Stimulated activated naive CD8-positive, alpha-beta T cell treated with anti-CD3 and anti-CD28 coated beads, Interleukin-15, Interleukin-2, amounts not matched to agents 100 ng/mL and 50 ng/mL, for 24 hours (primary cell): ENCODE data around the gene GRAMD4.

ENCODE experiments used
- H3K27ac Mint-ChIP-seq: one replicate; pipeline ENCODE4 v1.8.0; 2021; ENCODE audit warnings: mild to moderate bottlenecking, mixed read lengths
- H3K27me3 Mint-ChIP-seq: one replicate; pipeline ENCODE4 v1.8.0; 2021; ENCODE audit warnings: mixed read lengths
- H3K36me3 Mint-ChIP-seq: one replicate; pipeline ENCODE4 v1.8.0; 2021; ENCODE audit warnings: low read depth, mixed read lengths
- H3K4me1 Mint-ChIP-seq: one replicate; pipeline ENCODE4 v1.8.0; 2021; ENCODE audit warnings: low read depth, mixed read lengths
- H3K4me3 Mint-ChIP-seq: one replicate; pipeline ENCODE4 v1.8.0; 2021; ENCODE audit warnings: mild to moderate bottlenecking, mixed read lengths
- H3K9me3 Mint-ChIP-seq: one replicate; pipeline ENCODE4 v1.8.0; 2021; ENCODE audit warnings: mixed read lengths

Gene GRAMD4

GRCh38 chr22:46579751-46580449 is 40.3 kb upstream of the GRAMD4 start:
- no peaks in the 10 kb centered on the region for H3K9me3 Mint-ChIP-seq
- H3K4me1 Mint-ChIP-seq = peaks cover 58% of the 10 kb centered on the region
- no peak overlapping the region for H3K4me3 Mint-ChIP-seq
- no peaks in the 10 kb centered on the region for H3K27me3 Mint-ChIP-seq
- no peaks in the 10 kb centered on the region for H3K36me3 Mint-ChIP-seq
- no peak overlapping the region for H3K27ac Mint-ChIP-seq

GRCh38 chr22:46580940-46581537 is 39.1 kb upstream of the GRAMD4 start:
- Mint-ChIP-seq H3K9me3 (no peaks in the 10 kb centered on the region), H3K27me3 (no peaks in the 10 kb centered on the region), H3K36me3 (no peaks in the 10 kb centered on the region), H3K4me1 (peaks cover 49% of the 10 kb centered on the region), H3K27ac (no peak overlapping the region), H3K4me3 (no peak overlapping the region)

GRCh38 chr22:46581538-46582244 is 38.5 kb upstream of the GRAMD4 start:
- H3K27me3 Mint-ChIP-seq = no peaks in the 10 kb centered on the region
- no peak overlapping the region for H3K4me3 Mint-ChIP-seq
- no peaks in the 10 kb centered on the region for H3K36me3 Mint-ChIP-seq
- peaks cover 50% of the 10 kb centered on the region for H3K4me1 Mint-ChIP-seq
- H3K27ac Mint-ChIP-seq = no peak overlapping the region
- no peaks in the 10 kb centered on the region for H3K9me3 Mint-ChIP-seq

GRCh38 chr22:46582281-46582933 is 37.8 kb upstream of the GRAMD4 start:
- no peaks in the 10 kb centered on the region for H3K36me3 Mint-ChIP-seq
- peaks cover 58% of the 10 kb centered on the region for H3K4me1 Mint-ChIP-seq

GRCh38 chr22:46583571-46583970 is 36.6 kb upstream of the GRAMD4 start:
- Mint-ChIP-seq H3K4me3 (no peak overlapping the region), H3K9me3 (no peaks in the 10 kb centered on the region), H3K4me1 (peaks cover 60% of the 10 kb centered on the region), H3K27ac (no peak overlapping the region), H3K36me3 (no peaks in the 10 kb centered on the region), H3K27me3 (no peaks in the 10 kb centered on the region)

More at GRCh38 chr22:46582281-46582933, 37.8 kb upstream of the GRAMD4 start:
- no peak overlapping the region for H3K27ac Mint-ChIP-seq
- no peaks in the 10 kb centered on the region for H3K27me3 Mint-ChIP-seq
- no peaks in the 10 kb centered on the region for H3K9me3 Mint-ChIP-seq
- no peak overlapping the region for H3K4me3 Mint-ChIP-seq

GRCh38 chr22:46584081-46584921 is 35.9 kb upstream of the GRAMD4 start:
- H3K4me1 Mint-ChIP-seq = peaks cover 55% of the 10 kb centered on the region

GRCh38 chr22:46585340-46586122 is 34.7 kb upstream of the GRAMD4 start:
- H3K4me3 Mint-ChIP-seq = no peak overlapping the region
- peaks cover 51% of the 10 kb centered on the region for H3K4me1 Mint-ChIP-seq
- no peaks in the 10 kb centered on the region for H3K27me3 Mint-ChIP-seq
- no peaks in the 10 kb centered on the region for H3K36me3 Mint-ChIP-seq
- no peaks in the 10 kb centered on the region for H3K9me3 Mint-ChIP-seq
- no peak overlapping the region for H3K27ac Mint-ChIP-seq

More at GRCh38 chr22:46584081-46584921, 35.9 kb upstream of the GRAMD4 start:
- Mint-ChIP-seq H3K27me3 (no peaks in the 10 kb centered on the region), H3K4me3 (no peak overlapping the region), H3K27ac (no peak overlapping the region), H3K9me3 (no peaks in the 10 kb centered on the region), H3K36me3 (no peaks in the 10 kb centered on the region)

- no peaks in the 10 kb centered on the region for H3K36me3 Mint-ChIP-seq
- no peak overlapping the region for H3K27ac Mint-ChIP-seq
- H3K4me3 Mint-ChIP-seq = no peak overlapping the region
- no peaks in the 10 kb centered on the region for H3K27me3 Mint-ChIP-seq
- H3K9me3 Mint-ChIP-seq = no peaks in the 10 kb centered on the region
- H3K4me1 Mint-ChIP-seq = peaks cover 55% of the 10 kb centered on the region
These were observed 34.1 kb upstream of the GRAMD4 start for GRCh38 chr22:46586123-46586519.

GRCh38 chr22:46586531-46587011 is 33.6 kb upstream of the GRAMD4 start:
- peak overlapping the region; percentile 76 for H3K27ac Mint-ChIP-seq
- no peak overlapping the region for H3K4me3 Mint-ChIP-seq
- H3K27me3 Mint-ChIP-seq = no peaks in the 10 kb centered on the region
- H3K36me3 Mint-ChIP-seq = no peaks in the 10 kb centered on the region
- H3K9me3 Mint-ChIP-seq = no peaks in the 10 kb centered on the region
- peaks cover 55% of the 10 kb centered on the region for H3K4me1 Mint-ChIP-seq

GRCh38 chr22:46587061-46587460 is 33.1 kb upstream of the GRAMD4 start:
- Mint-ChIP-seq H3K27ac (peak overlapping the region; percentile 76), H3K4me1 (peaks cover 55% of the 10 kb centered on the region)

GRCh38 chr22:46587492-46588278 is 32.5 kb upstream of the GRAMD4 start:
- H3K27ac Mint-ChIP-seq = peak overlapping the region; percentile 76
- no peaks in the 10 kb centered on the region for H3K27me3 Mint-ChIP-seq
- peaks cover 60% of the 10 kb centered on the region for H3K4me1 Mint-ChIP-seq
- no peaks in the 10 kb centered on the region for H3K36me3 Mint-ChIP-seq
- H3K9me3 Mint-ChIP-seq = no peaks in the 10 kb centered on the region
- H3K4me3 Mint-ChIP-seq = peak overlapping the region; percentile 58

More at GRCh38 chr22:46587061-46587460, 33.1 kb upstream of the GRAMD4 start:
- Mint-ChIP-seq H3K9me3 (no peaks in the 10 kb centered on the region), H3K4me3 (peak overlapping the region; percentile 58), H3K36me3 (no peaks in the 10 kb centered on the region), H3K27me3 (no peaks in the 10 kb centered on the region)

GRCh38 chr22:46588279-46589140 is 31.7 kb upstream of the GRAMD4 start:
- H3K4me1 Mint-ChIP-seq = peaks cover 65% of the 10 kb centered on the region
- H3K4me3 Mint-ChIP-seq = no peak overlapping the region
- H3K36me3 Mint-ChIP-seq = no peaks in the 10 kb centered on the region
- H3K27ac Mint-ChIP-seq = no peak overlapping the region
- no peaks in the 10 kb centered on the region for H3K9me3 Mint-ChIP-seq
- H3K27me3 Mint-ChIP-seq = no peaks in the 10 kb centered on the region
